OCI-LY1 (cell line): ENCODE results near the gene SPON2.

Experiments
- H2AFZ ChIP-seq: fragments of 200-600 bp; sonication (generic), shearing (Covaris generic); 2 replicates; pipeline ENCODE4 v1.6.0; 2014; ENCODE audit warnings: antibody characterized with exemption, mild to moderate bottlenecking, low read length
- H3F3A ChIP-seq: fragments of 200-600 bp; sonication (generic), shearing (Covaris generic); 2 replicates; pipeline ENCODE4 v1.6.0; 2014; ENCODE audit warnings: mild to moderate bottlenecking, antibody characterized with exemption, low read length, moderate library complexity; ENCODE audit not compliant: insufficient read depth
- H3K27ac ChIP-seq: fragments of 200-600 bp; sonication (generic); 2 replicates; pipeline ENCODE4 v1.5.1; 2014; ENCODE audit warnings: low read length, mixed run types, mild to moderate bottlenecking, low read depth; ENCODE audit not compliant: poor library complexity, severe bottlenecking
- H3K27me3 ChIP-seq: fragments of 200-600 bp; sonication (generic); 2 replicates; pipeline ENCODE4 v1.6.0; 2014; ENCODE audit warnings: antibody characterized with exemption, mild to moderate bottlenecking, low read length, moderate library complexity; ENCODE audit not compliant: insufficient read depth
- H3K36me3 ChIP-seq: fragments of 200-600 bp; sonication (generic); 2 replicates; pipeline ENCODE4 v1.6.1; 2014; ENCODE audit warnings: mild to moderate bottlenecking, antibody characterized with exemption, low read length, moderate library complexity, mixed read lengths; ENCODE audit not compliant: insufficient read depth
- H3K4me1 ChIP-seq: fragments of 200-600 bp; sonication (generic); 2 replicates; pipeline ENCODE4 v1.5.1; 2014; ENCODE audit warnings: mild to moderate bottlenecking, low read length, moderate library complexity; ENCODE audit not compliant: insufficient read depth, severe bottlenecking
- H3K4me2 ChIP-seq: fragments of 200-600 bp; sonication (generic), shearing (Covaris generic); 2 replicates; pipeline ENCODE4 v1.6.1; 2014; ENCODE audit warnings: low read length
- H3K4me3 ChIP-seq: fragments of 200-600 bp; sonication (generic); 2 replicates; pipeline ENCODE4 v1.5.1; 2014; ENCODE audit warnings: low read length, low read depth, mild to moderate bottlenecking, mixed read lengths; ENCODE audit not compliant: poor library complexity, severe bottlenecking
- H3K79me2 ChIP-seq: fragments of 200-600 bp; shearing (Covaris generic); 2 replicates; pipeline ENCODE4 v1.6.1; 2016; ENCODE audit warnings: mixed run types, low read length, mixed read lengths; ENCODE audit not compliant: insufficient read depth
- H3K9ac ChIP-seq: fragments of 200-600 bp; sonication (generic), shearing (Covaris generic); 2 replicates; pipeline ENCODE4 v1.6.1; 2014; ENCODE audit warnings: mild to moderate bottlenecking, low read length, mixed read lengths
- H3K9me2 ChIP-seq: fragments of 200-600 bp; sonication (generic), shearing (Covaris generic); 2 replicates; pipeline ENCODE4 v1.6.1; 2014; ENCODE audit warnings: low read depth, mild to moderate bottlenecking, low read length, mixed read lengths
- H3K9me3 ChIP-seq: fragments of 200-600 bp; shearing (Covaris generic); 2 replicates; pipeline ENCODE4 v1.6.1; 2014; ENCODE audit warnings: low read length, mixed read lengths
- H4K20me1 ChIP-seq: fragments of 200-600 bp; sonication (generic), shearing (Covaris generic); 2 replicates; pipeline ENCODE4 v1.6.0; 2016; ENCODE audit warnings: mild to moderate bottlenecking, low read length; ENCODE audit not compliant: insufficient read depth
- CTCF ChIP-seq: fragments of 200-600 bp; sonication (generic), shearing (Covaris generic); IDR thresholded peaks from 2 replicates; pipeline ENCODE4 v1.5.1; 2017; ENCODE audit warnings: mild to moderate bottlenecking, antibody characterized with exemption, low read length, moderate library complexity, mixed read lengths
- EZH2 ChIP-seq: fragments of 200-600 bp; sonication (generic), shearing (Covaris generic); IDR thresholded peaks from 2 replicates; pipeline ENCODE4 v1.8.0; 2017; ENCODE audit warnings: borderline replicate concordance, mixed run types, mild to moderate bottlenecking, antibody characterized with exemption, low read length, moderate library complexity, mixed read lengths

SPON2 gene

GRCh38 chr4:1195109-1195671, 22.8 kb upstream of the SPON2 start:
- H4K20me1 ChIP-seq = no peaks in the 10 kb centered on the region
- H2AFZ ChIP-seq = no peak overlapping the region
- H3K4me2 ChIP-seq = no peak overlapping the region
- no peaks in the 10 kb centered on the region for H3F3A ChIP-seq
- no peaks in the 10 kb centered on the region for H3K36me3 ChIP-seq
- H3K27ac ChIP-seq = no peak overlapping the region
- TF ChIP-seq EZH2 (no peak), CTCF (no peak)
- no peaks in the 10 kb centered on the region for H3K79me2 ChIP-seq
- no peaks in the 10 kb centered on the region for H3K9me3 ChIP-seq
- no peaks in the 10 kb centered on the region; the same call in 1 of the 2 replicates for H3K27me3 ChIP-seq
- no peaks in the 10 kb centered on the region for H3K9me2 ChIP-seq
- H3K4me1 ChIP-seq = no peaks in the 10 kb centered on the region
- no peak overlapping the region for H3K9ac ChIP-seq
- H3K4me3 ChIP-seq = no peak overlapping the region

GRCh38 chr4:1194010-1194900, 21.9 kb upstream of the SPON2 start:
- Histone ChIP-seq H3F3A (no peaks in the 10 kb centered on the region), H3K27me3 (no peaks in the 10 kb centered on the region; the same call in 1 of the 2 replicates), H4K20me1 (no peaks in the 10 kb centered on the region), H3K79me2 (no peaks in the 10 kb centered on the region), H3K36me3 (no peaks in the 10 kb centered on the region), H3K9me3 (no peaks in the 10 kb centered on the region), H3K9ac (no peak overlapping the region), H3K4me2 (no peak overlapping the region), H3K4me1 (no peaks in the 10 kb centered on the region), H3K4me3 (no peak overlapping the region), H3K9me2 (no peaks in the 10 kb centered on the region), H3K27ac (no peak overlapping the region), H2AFZ (no peak overlapping the region)
- TF ChIP-seq EZH2 (no peak), CTCF (no peak)

GRCh38 chr4:1193206-1194009, 21.0 kb upstream of the SPON2 start:
- H3K36me3 ChIP-seq = no peaks in the 10 kb centered on the region
- no peaks in the 10 kb centered on the region for H3F3A ChIP-seq
- H3K27me3 ChIP-seq = no peaks in the 10 kb centered on the region; the same call in 1 of the 2 replicates
- H3K79me2 ChIP-seq = no peaks in the 10 kb centered on the region
- no peak overlapping the region for H3K4me2 ChIP-seq
- no peak for TF ChIP-seq EZH2
- no peak for TF ChIP-seq CTCF
- H2AFZ ChIP-seq = no peak overlapping the region
- H3K27ac ChIP-seq = no peak overlapping the region
- H3K4me3 ChIP-seq = no peak overlapping the region
- H3K9me3 ChIP-seq = no peaks in the 10 kb centered on the region
- H3K4me1 ChIP-seq = no peaks in the 10 kb centered on the region
- H4K20me1 ChIP-seq = no peaks in the 10 kb centered on the region
- no peaks in the 10 kb centered on the region for H3K9me2 ChIP-seq
- no peak overlapping the region for H3K9ac ChIP-seq
